GM23338 (cell line): Measurements from ENCODE around the gene UNC93B1. TPM values are rescaled to one million over a fixed set of nuclear protein-coding genes. Genes with fewer than 3 reads are reported as not detected.

ENCODE experiments used
- ATAC-seq: fragments of 200-7000 bp; cut with Tn5 transposase; 3 replicates; pipeline ENCODE4 v1.9.1; 2020
- DNase-seq: peaks from one replicate; pipeline ENCODE4 v3.0.0-alpha.2; 2015; ENCODE audit warnings: low spot score
- H2AFZ ChIP-seq: fragments of 200-600 bp; sonication (generic); 2 replicates; pipeline ENCODE4 v1.8.0; 2016; ENCODE audit warnings: antibody characterized with exemption, mild to moderate bottlenecking, moderate library complexity
- H3F3A ChIP-seq: fragments of 200-600 bp; sonication (generic); replicated peaks from 2 replicates; pipeline ENCODE4 v1.8.0; 2017; ENCODE audit warnings: antibody characterized with exemption, mixed run types, low read depth
- H3K27ac ChIP-seq: fragments of 200-600 bp; sonication (generic); 2 replicates; pipeline ENCODE4 v1.6.1; 2016; ENCODE audit warnings: low read depth
- H3K27me3 ChIP-seq: fragments of 200-600 bp; sonication (generic); 2 replicates; pipeline ENCODE4 v1.8.0; 2016; ENCODE audit warnings: mild to moderate bottlenecking, mixed run types, moderate library complexity; ENCODE audit not compliant: insufficient read depth
- H3K36me3 ChIP-seq: fragments of 200-600 bp; sonication (generic); 2 replicates; pipeline ENCODE4 v1.8.0; 2016; ENCODE audit warnings: mild to moderate bottlenecking; ENCODE audit not compliant: insufficient read depth
- H3K4me1 ChIP-seq: fragments of 200-600 bp; sonication (generic); 2 replicates; pipeline ENCODE4 v1.8.0; 2016; ENCODE audit warnings: mild to moderate bottlenecking, moderate library complexity; ENCODE audit not compliant: insufficient read depth
- H3K4me2 ChIP-seq: fragments of 200-600 bp; sonication (generic); 2 replicates; pipeline ENCODE4 v1.7.1; 2017; ENCODE audit warnings: mixed run types
- H3K4me3 ChIP-seq: fragments of 200-600 bp; sonication (generic); 2 replicates; pipeline ENCODE4 v1.6.1; 2016; ENCODE audit warnings: mixed run types
- H3K79me2 ChIP-seq: fragments of 200-600 bp; sonication (generic); replicated peaks from 2 replicates; pipeline ENCODE4 v1.8.0; 2017; ENCODE audit warnings: mild to moderate bottlenecking; ENCODE audit not compliant: insufficient read depth
- H3K9me2 ChIP-seq: fragments of 200-600 bp; sonication (generic); 2 replicates; pipeline ENCODE4 v1.8.0; 2017; ENCODE audit not compliant: insufficient read depth
- H4K20me1 ChIP-seq: fragments of 200-600 bp; sonication (generic); replicated peaks from 2 replicates; pipeline ENCODE4 v1.8.0; 2017; ENCODE audit warnings: mild to moderate bottlenecking; ENCODE audit not compliant: insufficient read depth
- H3K27ac Mint-ChIP-seq: 2 replicates; pipeline ENCODE4 v1.8.0; 2020; ENCODE audit warnings: inconsistent platforms, mild to moderate bottlenecking, moderate library complexity, mixed read lengths
- H3K27me3 Mint-ChIP-seq: 3 replicates; pipeline ENCODE4 v1.8.0; 2022; ENCODE audit warnings: low read depth, mild to moderate bottlenecking, moderate library complexity, mixed read lengths, inconsistent platforms; ENCODE audit not compliant: insufficient read depth, poor library complexity
- H3K36me3 Mint-ChIP-seq: 3 replicates; pipeline ENCODE4 v1.8.0; 2021; ENCODE audit warnings: low read depth, mild to moderate bottlenecking, inconsistent platforms, moderate library complexity, mixed read lengths
- H3K4me1 Mint-ChIP-seq: 3 replicates; pipeline ENCODE4 v1.8.0; 2020; ENCODE audit warnings: mild to moderate bottlenecking, inconsistent platforms, mixed read lengths
- H3K4me3 Mint-ChIP-seq: 3 replicates; pipeline ENCODE4 v1.8.0; 2021; ENCODE audit warnings: moderate library complexity, mild to moderate bottlenecking, inconsistent platforms, mixed read lengths
- H3K9me3 Mint-ChIP-seq: 3 replicates; pipeline ENCODE4 v1.8.0; 2020; ENCODE audit warnings: moderate library complexity, mild to moderate bottlenecking, inconsistent platforms, mixed read lengths
- CREB1 ChIP-seq: fragments of 250-450 bp; sonication (Bioruptor Pico); IDR thresholded peaks from 2 replicates; pipeline ENCODE4 v1.5.0; 2020; ENCODE audit warnings: low read depth, mild to moderate bottlenecking, moderate library complexity
- CTCF ChIP-seq, 2 experiments: fragments of 200-600 bp in 1 of 2; sonication (generic) in 1 of 2; conservative IDR thresholded peaks; 2 replicates each; pipeline versions ENCODE4 v1.5.1 to v1.6.1; 2016 to 2017; ENCODE audit warnings: antibody characterized with exemption in 2 of 2, low read depth in 2 of 2, mild to moderate bottlenecking in 2 of 2, moderate library complexity in 1 of 2
- ETS1 ChIP-seq: IDR thresholded peaks from 2 replicates; pipeline ENCODE4 v1.6.1; 2016; ENCODE audit warnings: antibody characterized with exemption
- POLR2AphosphoS5 ChIP-seq: IDR thresholded peaks from 2 replicates; pipeline ENCODE4 v1.6.1; 2016; ENCODE audit warnings: antibody characterized with exemption, low read depth
- REST ChIP-seq: IDR thresholded peaks from one replicate; pipeline ENCODE4 v1.6.1; 2018; ENCODE audit warnings: antibody characterized with exemption; ENCODE audit not compliant: unreplicated experiment
- ZNF331 ChIP-seq: fragments of 250-450 bp; sonication (Bioruptor Pico); IDR thresholded peaks from 2 replicates; pipeline ENCODE4 v1.5.0; 2020; ENCODE audit warnings: low read depth, mild to moderate bottlenecking, moderate library complexity
- polyA plus RNA-seq: library from polyadenylated mRNA; unstranded; fragments of >200 nt; fragmentation: Nextera tagmentation; extraction: Ambion mirVana; gene quantifications from 2 replicates; pipeline ENCODE4 v1.2.1, GENCODE V29; 2016
- total RNA-seq: library from RNA; depleted of rRNA; stranded (reverse); fragments of >200 nt; shearing (Covaris generic); gene quantifications from 2 replicates; pipeline ENCODE4 v1.2.3, GENCODE V29; 2014

UNC93B1 gene
- total and polyA plus RNA-seq, 2 experiments from 2014 or later = 16.2 to 34.4 TPM

- Mint-ChIP-seq H3K27ac (no peak overlapping the region), H3K4me3 (no peak overlapping the region), H3K27me3 (peaks cover 18% of the 10 kb centered on the region), H3K36me3 (peaks cover 3% of the 10 kb centered on the region; the same call in 1 of the 3 replicates), H3K9me3 (no peaks in the 10 kb centered on the region), H3K4me1 (peaks cover 11% of the 10 kb centered on the region)
- Histone ChIP-seq H4K20me1 (no peaks in the 10 kb centered on the region), H3K4me3 (no peak overlapping the region), H3K27me3 (no peaks in the 10 kb centered on the region), H3K4me1 (no peaks in the 10 kb centered on the region), H2AFZ (no peak overlapping the region), H3K27ac (no peak overlapping the region), H3K36me3 (no peaks in the 10 kb centered on the region), H3K79me2 (no peaks in the 10 kb centered on the region), H3K9me2 (no peaks in the 10 kb centered on the region), H3F3A (no peaks in the 10 kb centered on the region), H3K4me2 (no peak overlapping the region)
- ATAC-seq (peak; percentile 63), DNase-seq (peak; percentile 65)
- TF ChIP-seq CTCF (conservative IDR thresholded peaks at IDR 0.05; ENCODE audit: low read depth in 2 of 2) (peak; percentile 20 to 62; a peak in 2 of 4 replicates), CREB1 (CRISPR knock-in tag) (no peak)
Observed at GRCh38 chr11:68021167-68021787, 17.4 kb upstream of the UNC93B1 start.

- ATAC-seq (peak; percentile 87), DNase-seq (peak; percentile 81)
- Mint-ChIP-seq H3K9me3 (no peaks in the 10 kb centered on the region), H3K27ac (no peak overlapping the region), H3K27me3 (peaks cover 14% of the 10 kb centered on the region), H3K4me3 (no peak overlapping the region), H3K36me3 (no peaks in the 10 kb centered on the region; the same call in 2 of the 3 replicates), H3K4me1 (peaks cover 11% of the 10 kb centered on the region)
- Histone ChIP-seq H3K36me3 (no peaks in the 10 kb centered on the region), H3F3A (no peaks in the 10 kb centered on the region), H3K4me1 (no peaks in the 10 kb centered on the region), H2AFZ (peak overlapping the region; percentile 18; the same call in 1 of the 2 replicates), H3K27ac (no peak overlapping the region), H3K27me3 (no peaks in the 10 kb centered on the region), H3K79me2 (no peaks in the 10 kb centered on the region), H4K20me1 (no peaks in the 10 kb centered on the region), H3K4me3 (no peak overlapping the region), H3K4me2 (no peak overlapping the region), H3K9me2 (no peaks in the 10 kb centered on the region)
- TF ChIP-seq CTCF (conservative IDR thresholded peaks at IDR 0.05; ENCODE audit: low read depth in 2 of 2) (peak; percentile 48 to 81), ETS1 (no peak), REST (no peak), POLR2AphosphoS5 (no peak), ZNF331 (CRISPR knock-in tag) (no peak)
Observed at GRCh38 chr11:68020575-68020974, 16.7 kb upstream of the UNC93B1 start.
